ENCODE results near the gene PTGS1.
"Not testable (repeated sequence)": the region's sequence is repeated elsewhere in the genome, so short reads cannot be mapped to it uniquely, and the experiment has no call there.

The PTGS1 gene

DNA sequence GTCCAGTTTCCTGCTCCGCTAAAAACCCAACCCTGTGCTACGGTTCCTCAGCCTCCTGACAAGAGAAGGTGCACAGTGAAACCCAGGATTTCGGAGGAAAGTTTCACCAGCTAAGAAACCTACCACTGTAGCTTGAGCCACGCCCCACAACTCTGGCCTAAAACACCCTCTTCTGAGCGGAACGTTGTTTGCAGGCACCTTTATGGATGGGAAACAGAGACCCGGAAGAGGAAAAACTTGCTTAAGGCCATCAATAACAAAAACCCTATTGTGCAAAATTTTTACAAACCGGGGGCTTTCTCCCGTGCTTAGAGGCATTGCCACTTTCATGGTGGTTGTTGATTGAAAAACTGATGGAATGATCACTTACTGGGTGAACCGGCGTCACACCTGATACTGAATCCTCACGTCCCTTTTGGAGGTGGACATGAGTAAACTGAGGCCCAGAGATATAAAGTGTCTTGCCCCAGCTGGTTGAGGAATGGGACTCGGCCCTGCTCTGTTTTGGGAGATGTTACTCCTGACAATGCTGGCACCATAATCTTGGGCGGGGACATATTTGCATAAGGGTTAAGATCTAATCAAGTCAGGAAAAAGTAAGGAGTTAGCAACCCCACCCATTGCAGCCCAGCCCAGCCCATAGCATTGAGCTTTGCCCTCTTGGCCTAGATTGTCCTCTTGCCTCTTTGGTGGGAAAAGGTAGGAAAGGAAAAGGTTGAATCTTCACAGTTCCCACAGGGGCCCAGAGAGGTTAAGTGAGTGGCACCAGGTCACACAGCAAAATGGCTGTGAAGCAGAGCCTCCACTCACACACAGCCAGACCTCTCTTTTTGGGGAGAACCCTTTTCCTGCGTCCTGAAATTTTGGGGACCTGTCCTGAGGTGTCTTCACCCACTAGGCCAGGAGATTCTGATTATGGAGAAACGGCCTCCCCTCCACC is 23.2 kb upstream of the PTGS1 start:
- no peak for DNase-seq (ENCODE audit: low spot score)

DNA sequence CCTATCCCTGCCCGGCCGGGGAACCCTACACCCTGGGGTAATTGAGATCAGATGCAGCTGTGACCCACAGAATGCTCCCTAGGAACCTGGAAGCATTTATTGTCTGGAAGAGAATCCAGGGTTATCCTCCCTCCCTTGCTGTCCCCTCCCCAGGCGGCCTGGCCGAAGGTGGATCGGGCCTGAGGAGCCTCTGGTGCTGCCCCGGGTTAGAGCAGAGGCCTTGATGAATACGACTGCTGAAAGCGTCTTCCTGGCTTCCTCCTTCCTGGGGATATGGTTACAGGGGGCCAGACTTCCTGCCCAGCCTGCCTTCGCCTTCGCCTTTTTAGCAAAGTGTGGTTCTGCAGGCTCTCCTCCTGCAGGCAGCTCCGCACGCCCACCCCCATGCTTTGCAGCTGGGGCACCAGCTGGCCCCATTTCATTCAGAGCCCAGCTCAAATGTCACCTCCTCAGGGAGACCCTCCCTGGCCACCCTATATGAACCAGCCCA is 22.5 kb upstream of the PTGS1 start:
- no peak for DNase-seq (ENCODE audit: low spot score)

DNA sequence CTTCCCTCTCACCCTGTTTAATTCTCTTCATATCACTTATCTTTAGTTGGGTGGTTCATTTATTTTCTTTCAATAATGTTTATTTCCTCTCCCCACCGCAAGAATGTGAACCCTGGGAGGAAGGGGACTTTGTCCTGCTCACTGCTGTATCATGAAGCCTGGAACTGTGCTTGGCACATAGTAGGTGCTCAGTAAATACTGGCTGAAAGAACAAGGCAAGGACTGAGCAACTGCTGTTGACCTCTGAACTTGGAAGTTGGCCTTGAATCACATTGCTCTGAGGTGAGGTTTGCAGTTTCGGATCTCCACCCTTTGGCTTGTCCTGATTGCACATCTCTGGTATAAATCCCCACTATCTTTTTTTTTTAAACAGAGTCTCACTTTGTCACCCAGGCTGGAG is 22.0 kb upstream of the PTGS1 start:
- DNase-seq (ENCODE audit: low spot score): no peak

DNA sequence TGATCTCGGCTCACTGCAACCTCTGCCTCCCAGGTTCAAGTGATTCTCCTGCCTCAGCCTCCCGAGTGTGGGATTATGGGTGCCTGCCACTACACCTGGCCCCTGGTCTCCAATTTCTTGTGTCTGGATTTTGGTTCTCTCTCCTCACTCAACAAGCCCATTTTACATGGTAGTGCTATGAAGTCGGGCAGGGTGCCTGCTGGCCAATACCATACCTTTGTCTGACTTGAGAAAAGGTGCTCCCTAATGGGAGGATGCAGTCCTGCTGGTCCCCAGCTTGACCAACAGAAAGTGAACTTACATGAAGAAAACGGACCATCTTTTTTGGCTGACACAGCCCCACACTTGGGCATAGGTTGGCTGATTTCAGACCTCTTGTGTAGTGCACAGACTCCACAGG is 21.6 kb upstream of the PTGS1 start:
- no peak for DNase-seq (ENCODE audit: low spot score)

DNA sequence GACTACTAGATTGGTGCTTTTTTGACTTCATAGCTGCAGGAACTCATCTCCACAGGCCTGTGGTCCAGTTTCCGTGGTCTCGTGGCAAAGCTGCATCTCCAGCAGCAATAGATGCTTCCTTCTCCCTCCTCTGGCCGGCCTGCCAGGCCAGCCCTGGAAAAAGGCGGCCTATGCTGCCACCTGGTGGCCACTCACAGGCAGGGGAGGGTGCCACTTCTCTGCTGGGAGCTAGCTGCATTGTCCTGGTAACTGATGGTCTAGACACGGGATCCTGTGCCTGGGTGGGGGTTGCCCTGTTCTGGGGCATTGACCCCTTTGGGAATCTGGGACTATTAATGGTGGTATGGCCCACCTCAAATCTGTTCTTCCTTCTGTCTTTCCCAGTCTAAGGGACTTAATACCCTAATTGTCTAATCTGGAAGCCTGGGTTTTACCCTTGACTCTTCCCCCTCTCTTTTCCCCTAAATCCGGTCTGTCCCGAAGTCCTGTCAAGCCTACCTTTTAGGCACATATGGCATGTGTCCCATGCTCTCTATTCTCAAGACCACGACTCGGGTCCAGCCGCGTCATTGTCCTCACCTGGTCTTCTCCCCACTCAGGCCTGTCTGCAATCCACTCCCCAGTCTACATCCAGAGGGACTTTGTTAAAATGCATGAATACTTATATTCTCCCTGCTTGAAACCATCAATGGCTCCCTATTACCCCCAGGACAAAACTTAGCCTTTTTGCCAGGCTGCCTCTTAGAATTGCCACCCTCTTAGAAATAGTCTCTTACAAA is 20.1 kb upstream of the PTGS1 start:
- peak; percentile 64 for DNase-seq (ENCODE audit: low spot score)

DNA sequence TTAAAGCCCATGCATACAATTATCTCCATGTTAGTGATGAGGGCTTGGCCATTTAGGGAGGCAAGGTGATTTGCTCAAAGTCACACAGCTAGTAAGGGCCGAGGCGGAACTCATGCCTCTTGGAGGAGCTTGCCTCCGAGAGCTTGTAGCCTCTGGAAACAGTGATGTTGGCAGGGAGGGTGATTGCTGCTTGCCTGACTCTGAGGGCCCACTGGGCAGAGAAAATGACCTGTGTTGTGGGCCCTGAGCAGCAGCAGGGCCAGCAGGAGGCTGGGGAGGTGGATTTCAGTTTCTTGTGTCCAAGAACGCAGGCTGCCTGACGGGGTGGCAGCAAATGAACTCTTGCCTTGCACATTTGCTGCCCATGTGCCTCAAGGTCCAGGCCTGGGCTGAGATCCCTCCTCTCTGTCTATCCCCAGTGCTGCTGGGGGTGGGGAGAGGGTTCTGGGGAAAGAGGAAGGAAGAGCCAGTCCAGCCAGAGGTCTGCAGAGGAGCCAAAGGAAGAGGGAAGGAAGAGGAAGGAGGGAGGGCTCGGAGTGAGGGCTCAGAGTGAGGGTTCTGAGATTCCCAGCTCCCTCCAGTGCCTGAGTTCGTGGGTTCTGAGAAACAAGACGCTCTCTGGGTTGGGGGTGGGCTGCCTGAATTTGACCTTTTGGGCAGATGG is 16.2 kb upstream of the PTGS1 start:
- no peak for DNase-seq (ENCODE audit: low spot score)

DNA sequence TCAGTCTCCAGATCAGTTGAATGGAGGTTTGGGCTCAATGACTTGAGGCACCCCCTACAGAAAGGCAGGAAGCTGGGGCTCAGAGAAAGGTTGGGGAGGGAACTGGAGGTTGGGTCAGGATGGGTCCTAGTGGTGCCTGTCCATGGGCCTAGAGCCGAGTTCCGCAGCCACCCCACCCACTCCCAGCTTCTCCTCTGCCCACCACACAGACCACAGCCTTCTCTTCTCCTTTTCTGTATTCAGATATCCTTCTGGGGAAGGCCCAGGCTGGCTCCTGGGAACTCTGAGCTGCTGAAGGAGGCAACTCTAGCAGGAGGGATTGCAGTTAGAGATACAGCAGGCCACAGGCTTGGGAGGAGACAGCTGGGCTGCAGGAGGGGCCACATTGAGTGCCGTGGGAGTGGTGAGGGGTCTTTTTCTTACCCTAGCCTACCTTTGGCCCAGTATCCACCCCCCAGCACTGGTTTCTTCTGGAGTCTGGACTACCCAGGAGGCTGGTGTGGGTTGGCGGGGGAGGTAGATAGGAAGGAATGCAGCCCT is 15.4 kb upstream of the PTGS1 start:
- DNase-seq (ENCODE audit: low spot score): no peak

DNA sequence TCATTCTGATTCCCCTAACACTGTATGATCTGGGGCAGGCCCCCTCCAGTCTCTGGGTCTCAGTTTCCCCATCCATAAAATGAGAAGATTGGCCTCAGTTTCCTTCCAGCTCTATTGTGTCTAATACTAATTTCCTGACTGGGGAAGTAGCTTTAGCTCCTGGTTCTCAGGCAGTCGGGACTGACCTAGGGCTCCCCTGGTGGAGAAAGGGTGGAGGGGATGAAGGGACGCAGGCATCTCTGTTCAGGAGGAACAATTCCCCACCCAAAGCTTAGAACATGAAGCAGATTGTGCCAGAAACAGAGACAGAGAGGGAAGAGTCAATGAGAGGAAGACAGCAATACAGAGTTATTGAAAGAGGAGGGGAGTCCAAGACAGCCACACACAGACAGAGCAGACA is 14.2 kb upstream of the PTGS1 start:
- DNase-seq (ENCODE audit: low spot score): no peak

DNA sequence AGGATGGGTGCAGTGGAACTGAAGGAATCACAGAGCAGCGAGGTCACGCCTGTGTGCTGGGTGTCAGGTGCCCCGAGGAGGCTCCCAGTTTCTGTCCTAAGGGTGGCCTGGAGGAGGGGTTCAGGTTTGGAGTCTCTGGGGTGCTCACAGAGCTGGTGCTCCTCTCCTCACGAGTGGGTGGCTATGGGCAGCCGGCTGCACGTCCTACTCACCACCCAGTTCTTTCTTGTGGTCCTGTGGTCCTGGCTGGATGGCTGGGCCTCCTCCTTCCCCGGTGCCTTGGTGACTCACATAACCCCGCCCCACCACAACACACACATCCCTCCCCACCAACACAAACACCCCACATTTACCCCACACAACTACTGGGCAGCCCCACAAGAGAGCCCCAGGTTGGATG is 9.9 kb upstream of the PTGS1 start:
- no peak for DNase-seq (ENCODE audit: low spot score)

DNA sequence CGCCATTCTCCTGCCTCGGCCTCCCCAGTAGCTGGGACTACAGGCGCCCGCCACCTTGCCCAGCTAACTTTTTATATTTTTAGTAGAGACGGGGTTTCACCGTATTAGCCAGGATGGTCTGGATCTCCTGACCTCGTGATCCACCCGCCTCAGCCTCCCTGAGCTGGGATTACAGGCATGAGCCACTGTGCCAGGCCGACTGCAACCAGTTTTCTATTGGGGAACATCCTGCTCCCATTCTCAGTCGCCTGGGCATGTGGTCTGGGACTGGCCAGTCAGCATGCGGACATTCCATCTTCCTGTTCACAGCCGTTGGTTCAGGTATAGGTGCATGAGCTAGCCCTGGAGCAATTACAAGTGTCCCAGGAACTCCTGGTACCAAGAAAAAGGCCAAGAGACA is 7.7 kb upstream of the PTGS1 start:
- DNase-seq (ENCODE audit: low spot score): not testable (repeated sequence)

DNA sequence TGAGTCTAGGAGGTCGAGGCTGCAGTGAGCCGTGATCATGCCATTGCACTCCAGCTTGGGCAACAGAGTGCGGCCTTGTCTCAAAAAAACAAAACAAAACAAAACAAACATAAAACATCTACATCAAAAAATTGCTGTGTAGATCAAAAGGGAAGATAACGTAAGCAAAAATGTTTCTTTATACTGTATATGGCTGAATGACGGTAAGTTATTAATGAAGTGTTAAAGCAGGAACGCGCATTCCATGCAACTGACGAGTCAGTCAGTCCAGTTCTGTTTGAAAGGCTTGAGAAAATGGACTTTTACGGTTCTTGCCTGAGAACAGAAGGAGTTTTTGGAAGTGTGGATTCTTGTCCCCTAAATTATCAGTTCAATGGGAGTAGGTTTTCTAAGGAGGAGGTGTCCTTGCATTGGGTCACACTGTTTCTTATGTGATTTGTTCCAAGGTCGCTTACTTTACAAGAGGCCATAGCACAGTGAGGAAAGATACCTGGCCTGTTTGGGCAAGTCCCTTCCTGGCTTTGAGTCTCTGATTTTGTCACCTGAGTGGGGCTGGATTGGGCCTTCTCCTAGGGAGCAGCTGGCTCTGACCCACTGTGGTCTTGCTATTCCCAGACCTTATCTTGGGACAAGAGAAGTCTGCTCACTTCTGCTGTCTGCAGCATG is 6.6 kb upstream of the PTGS1 start:
- DNase-seq (ENCODE audit: low spot score): no peak

DNA sequence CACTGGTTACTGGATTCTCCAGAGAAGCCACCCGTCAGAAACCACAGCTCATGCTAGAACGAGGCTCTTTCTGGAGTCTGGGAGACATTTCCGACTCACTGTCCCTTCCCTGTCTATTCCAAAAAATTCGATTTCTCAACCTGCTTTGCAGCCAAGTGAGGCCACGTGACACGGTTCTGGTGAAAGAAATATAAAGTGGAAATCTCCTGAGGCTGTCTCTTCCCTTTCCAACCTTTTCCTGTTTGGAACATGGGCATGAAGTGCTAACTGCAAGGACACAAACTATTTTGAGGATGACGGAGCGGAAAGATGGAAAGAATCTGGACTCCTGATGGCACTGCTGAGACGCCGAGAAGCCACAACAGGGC is 6.1 kb upstream of the PTGS1 start:
- DNase-seq (ENCODE audit: low spot score): no peak

DNA sequence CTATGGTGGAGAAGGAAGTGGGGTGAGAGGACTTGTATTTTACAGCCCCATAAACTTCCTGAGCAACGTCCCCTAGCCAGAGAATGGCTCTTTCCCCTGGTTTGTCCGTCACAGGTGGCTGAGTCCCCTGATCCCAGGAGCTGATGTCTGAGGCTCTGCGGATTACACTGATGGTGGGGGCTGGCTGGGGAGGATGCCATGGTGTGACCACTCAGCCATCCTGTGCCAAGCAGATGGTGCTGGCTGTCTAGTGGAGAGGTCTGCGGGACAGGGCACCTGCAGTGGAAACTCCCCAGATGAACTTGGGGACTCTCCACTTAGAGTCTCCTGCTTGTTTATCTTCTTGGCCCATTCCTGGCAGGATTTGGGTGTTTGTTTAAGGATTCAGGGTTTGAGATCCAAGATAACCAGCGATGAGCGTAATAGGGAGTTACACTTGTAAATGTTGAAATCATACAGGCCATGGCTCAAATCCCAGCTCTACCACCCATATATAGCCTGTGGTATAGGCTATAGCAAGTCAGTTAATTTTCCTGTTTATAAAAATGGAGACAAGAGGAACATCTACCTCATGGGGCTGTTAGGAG is 4.7 kb upstream of the PTGS1 start:
- no peak for DNase-seq (ENCODE audit: low spot score)

DNA sequence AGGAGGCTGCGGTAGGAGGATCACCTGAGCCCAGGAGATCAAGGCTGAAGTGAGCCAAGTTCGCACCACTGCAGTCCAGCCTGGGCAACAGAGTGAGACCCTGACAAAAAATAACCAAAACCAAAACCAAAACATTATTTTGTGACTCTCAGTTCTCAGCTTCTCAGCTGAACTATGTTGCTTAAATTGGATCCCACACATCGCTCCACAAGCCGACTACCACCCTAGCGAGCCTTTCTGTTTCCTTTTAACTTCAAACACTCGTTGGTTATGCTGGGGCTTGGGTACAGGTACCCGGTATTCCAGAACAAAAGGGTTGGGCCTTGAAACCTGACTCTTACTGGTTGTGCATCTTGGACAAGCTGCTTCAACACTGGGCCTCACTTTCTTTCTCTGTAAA is 3.8 kb upstream of the PTGS1 start:
- no peak for DNase-seq (ENCODE audit: low spot score)

DNA sequence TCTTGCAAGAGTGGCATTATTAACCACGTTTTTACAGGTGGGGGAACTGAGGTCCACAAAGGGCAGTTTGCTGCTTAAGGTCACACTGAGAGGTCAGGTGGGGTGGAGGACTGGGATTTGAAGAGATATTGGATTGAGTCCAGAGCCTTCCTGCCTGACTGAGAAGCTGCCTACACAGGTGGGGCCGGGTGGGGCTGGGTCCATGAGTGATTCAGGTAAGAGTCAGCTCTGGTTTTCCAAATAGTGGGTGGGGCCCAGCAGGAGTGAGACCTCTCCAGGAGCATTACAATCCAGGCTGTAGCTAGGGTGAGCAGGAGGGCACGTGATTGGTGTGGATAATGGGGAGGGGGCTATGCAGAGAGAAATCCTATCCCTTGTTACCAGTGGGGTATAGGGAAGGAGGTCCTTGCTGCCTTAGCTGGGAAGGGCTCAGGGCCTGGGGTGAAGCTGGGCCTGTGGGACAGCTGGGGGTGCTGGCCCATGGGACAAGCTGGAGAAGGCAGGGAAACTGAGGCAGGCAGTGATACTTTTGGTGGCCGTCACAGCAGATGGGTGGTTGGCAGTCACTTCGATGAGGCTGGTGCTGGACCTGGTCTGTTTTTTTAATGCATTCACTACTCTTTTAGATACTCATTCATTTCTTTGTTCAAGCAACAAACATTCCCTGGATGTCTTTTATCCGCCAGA is 2.9 kb upstream of the PTGS1 start:
- no peak for DNase-seq (ENCODE audit: low spot score)

DNA sequence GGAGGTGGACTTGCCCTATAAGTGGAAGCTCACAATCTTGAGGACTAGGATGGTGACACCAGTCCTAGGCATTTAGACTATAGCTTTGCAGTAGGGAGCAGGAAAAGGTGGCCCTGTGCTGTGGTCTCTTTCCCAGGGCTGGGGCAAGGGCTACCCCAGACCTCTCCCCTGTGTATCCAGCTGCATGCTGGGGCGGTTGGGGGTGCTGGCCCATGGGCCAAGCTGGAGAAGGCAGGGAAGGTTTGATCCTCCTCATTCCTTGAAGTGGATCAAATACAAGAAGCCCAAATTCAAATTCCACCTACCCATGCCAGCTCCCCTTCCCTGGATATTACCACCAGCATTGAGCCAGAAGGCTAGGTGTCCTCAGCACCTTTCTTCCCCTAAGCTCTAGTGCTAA is 2.2 kb upstream of the PTGS1 start:
- no peak for DNase-seq (ENCODE audit: low spot score)

DNA sequence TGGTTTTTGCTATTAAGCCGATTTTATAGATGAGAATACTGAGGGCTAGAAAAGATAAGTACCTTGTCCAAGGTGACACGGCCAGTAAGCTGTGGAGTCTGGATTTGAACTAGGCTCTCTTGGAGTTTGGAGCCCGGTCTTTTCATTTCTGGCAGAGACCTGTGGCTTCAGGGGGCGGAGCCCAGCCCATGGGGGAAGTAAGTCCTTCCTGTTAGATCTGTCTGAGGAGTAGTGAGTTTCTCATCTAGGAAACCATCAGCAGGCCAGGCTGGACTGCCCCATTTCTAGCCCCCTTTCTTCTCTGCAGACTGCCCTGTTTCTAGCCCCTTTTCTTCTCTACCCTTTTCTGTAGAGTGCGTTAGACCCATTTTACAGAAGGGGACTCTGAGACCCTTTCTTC is 521 bp upstream of the PTGS1 start:
- DNase-seq (ENCODE audit: low spot score): no peak

DNA sequence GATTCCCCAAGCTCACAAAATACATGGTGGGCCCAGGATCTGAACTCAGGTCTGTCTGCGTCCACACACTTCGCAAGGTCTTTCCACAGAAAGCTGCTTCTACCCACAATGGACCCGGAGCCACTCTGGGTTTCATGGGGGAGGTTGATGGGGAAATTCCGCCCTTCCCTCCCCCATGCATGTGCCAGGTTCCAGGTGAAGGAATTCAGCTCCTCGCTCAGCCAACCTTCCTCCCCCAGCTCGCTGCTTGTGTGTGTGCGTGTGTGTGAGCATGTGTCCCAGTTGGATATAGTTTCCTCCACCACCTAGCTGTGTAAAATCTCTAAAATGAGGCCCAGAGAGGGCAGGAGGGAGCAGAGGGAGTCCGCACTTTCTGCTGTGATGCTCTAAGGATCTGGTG is 1.0 kb downstream of the PTGS1 start:
- no peak for DNase-seq (ENCODE audit: low spot score)

DNA sequence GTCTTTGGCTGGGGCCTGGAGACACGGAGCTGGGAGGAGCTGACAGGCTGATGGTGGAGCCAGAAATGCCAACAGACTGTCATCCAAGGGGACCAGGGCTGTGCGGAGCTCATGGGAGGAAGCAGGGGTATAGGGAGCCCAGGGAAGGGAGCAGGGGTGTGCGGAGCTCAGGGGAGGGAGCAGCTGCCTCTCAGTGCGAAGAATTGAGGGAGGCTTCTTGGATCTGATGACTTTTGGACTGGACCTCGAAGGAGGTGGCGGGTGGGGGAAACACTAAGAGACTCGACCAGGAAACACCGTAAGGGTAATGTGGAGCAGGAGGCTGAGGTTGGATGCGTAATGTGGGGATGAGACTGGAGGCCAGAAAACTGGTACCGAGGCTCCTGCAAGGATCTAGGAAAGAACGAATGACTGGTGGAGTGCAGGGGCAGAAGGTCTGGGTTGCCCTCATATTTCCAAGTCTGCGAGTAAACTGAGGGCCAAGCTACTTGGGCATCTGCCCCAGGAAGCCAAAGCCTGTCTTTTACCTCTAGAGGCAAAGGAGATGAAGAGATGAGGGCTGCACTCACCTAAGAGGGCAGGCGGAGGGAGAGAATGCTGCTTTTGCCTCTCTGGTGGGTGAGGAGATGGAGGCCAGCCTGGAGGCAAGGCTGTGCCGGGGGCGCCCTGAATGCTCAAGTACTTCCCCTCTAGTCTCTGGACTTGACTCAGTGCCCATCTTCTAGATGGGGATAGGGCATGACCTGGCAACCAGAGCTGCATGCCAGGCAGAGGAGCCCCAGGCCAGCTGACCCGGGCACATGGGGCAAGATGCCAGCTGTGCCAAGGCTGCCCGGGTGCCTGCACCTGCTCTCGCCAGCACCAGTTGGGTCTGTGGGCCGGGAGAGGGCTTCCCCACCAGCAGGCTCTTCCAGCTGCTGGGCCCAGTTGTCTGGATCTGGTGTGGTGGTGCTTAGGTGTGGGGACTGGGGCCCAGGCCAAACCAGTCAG is 2.3 kb downstream of the PTGS1 start:
- no peak for DNase-seq (ENCODE audit: low spot score)
